Chondrocyte (in vitro differentiated cells): Measurements from ENCODE around the gene ZC3H12C. TPM values are rescaled to one million over a fixed set of nuclear protein-coding genes. Genes with fewer than 3 reads are reported as not detected.

Experiments
- DNase-seq: peaks from one replicate; pipeline ENCODE4 v3.0.0; 2021; ENCODE audit warnings: mixed read lengths, low spot score
- H3K27ac Mint-ChIP-seq: one replicate; pipeline ENCODE4 v1.8.0; 2021; ENCODE audit warnings: mild to moderate bottlenecking, moderate library complexity, mixed read lengths; ENCODE audit not compliant: unreplicated experiment
- H3K27me3 Mint-ChIP-seq: 2 replicates; pipeline ENCODE4 v1.8.0; 2021; ENCODE audit warnings: low read depth, mixed read lengths
- H3K36me3 Mint-ChIP-seq: 2 replicates; pipeline ENCODE4 v1.8.0; 2021; ENCODE audit warnings: low read depth, mixed read lengths
- H3K4me1 Mint-ChIP-seq: 2 replicates; pipeline ENCODE4 v1.8.0; 2021; ENCODE audit warnings: low read depth, mild to moderate bottlenecking, mixed read lengths
- H3K4me3 Mint-ChIP-seq: one replicate; pipeline ENCODE4 v1.8.0; 2021; ENCODE audit warnings: mild to moderate bottlenecking, moderate library complexity, mixed read lengths; ENCODE audit not compliant: unreplicated experiment
- H3K9me3 Mint-ChIP-seq: 2 replicates; pipeline ENCODE4 v1.8.0; 2021; ENCODE audit warnings: low read depth, mixed read lengths
- total RNA-seq: library from RNA; stranded (reverse); gene quantifications from 3 replicates; pipeline ENCODE4 v1.2.1, GENCODE V29; 2021
- TF ChIP-seq, protein P1 (sequence below): fragments of 200-600 bp; sonication (generic); IDR thresholded peaks from 2 replicates; pipeline ENCODE4 v1.5.0; 2021; ENCODE audit warnings: antibody characterized with exemption, mild to moderate bottlenecking, moderate library complexity

Gene ZC3H12C
- total RNA-seq, 1 donor from 2014 or later: 10.1 TPM

DNA sequence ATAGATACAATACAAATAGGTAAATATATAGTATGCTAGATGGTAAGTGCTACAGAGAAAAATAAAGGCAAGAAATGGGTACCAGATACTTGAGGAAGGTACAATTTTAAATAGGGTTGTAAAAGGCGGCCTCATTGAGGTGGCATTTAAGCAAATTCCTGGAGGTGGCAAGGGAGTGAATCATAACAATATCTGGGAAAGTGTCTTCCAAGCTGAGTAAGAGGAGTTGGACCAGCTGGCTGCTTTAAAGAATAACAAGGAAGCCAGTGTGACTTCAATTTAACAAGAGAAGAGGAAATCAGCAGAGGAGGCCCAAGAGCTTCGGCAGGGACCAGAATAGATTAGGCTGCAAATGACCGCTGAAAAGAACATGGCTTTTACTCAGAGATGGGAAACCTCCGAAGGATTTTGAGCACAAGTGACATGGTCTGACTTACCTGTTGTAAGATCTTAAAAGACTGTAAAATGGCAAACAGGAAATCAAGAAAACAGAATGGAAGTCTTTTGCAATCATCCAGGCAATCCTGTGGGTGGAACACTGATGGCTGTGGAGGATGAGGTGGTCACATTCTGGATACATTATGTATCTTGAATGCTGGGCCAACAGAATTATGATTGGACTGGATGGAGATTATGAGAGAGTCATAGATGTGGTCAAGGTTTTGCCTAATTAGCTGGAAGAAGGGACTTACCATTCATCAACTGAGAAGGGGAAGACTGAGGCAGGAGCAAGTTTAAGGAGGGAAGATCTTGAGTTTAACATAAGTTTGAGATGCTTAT lies 126.0 kb downstream of the ZC3H12C start:
- DNase-seq: no peak
- Mint-ChIP-seq H3K36me3 (peaks cover 6% of the 10 kb centered on the region), H3K27me3 (no peaks in the 10 kb centered on the region), H3K27ac (peak overlapping the region; percentile 64), H3K4me3 (no peak overlapping the region), H3K4me1 (peaks cover 22% of the 10 kb centered on the region), H3K9me3 (peaks cover 2% of the 10 kb centered on the region)
- TF ChIP-seq, protein P1, sequence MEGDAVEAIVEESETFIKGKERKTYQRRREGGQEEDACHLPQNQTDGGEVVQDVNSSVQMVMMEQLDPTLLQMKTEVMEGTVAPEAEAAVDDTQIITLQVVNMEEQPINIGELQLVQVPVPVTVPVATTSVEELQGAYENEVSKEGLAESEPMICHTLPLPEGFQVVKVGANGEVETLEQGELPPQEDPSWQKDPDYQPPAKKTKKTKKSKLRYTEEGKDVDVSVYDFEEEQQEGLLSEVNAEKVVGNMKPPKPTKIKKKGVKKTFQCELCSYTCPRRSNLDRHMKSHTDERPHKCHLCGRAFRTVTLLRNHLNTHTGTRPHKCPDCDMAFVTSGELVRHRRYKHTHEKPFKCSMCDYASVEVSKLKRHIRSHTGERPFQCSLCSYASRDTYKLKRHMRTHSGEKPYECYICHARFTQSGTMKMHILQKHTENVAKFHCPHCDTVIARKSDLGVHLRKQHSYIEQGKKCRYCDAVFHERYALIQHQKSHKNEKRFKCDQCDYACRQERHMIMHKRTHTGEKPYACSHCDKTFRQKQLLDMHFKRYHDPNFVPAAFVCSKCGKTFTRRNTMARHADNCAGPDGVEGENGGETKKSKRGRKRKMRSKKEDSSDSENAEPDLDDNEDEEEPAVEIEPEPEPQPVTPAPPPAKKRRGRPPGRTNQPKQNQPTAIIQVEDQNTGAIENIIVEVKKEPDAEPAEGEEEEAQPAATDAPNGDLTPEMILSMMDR: no peak

Other genes with a start within 250 kb of the ZC3H12C start
- 149 to 173 TPM (median 152 TPM) in 3 replicates for gene RDX, start 203.2 kb downstream of the ZC3H12C start, total RNA-seq